ENCODE results near the gene OTUD3. TPM values are rescaled to one million over a fixed set of nuclear protein-coding genes. Genes with fewer than 3 reads are reported as not detected.

OTUD3 gene
- total and polyA plus RNA-seq, 2 experiments from 2014 or later: 3.0 to 9.3 TPM

GRCh38 chr1:19840228-19840627, 42.0 kb upstream of the OTUD3 start:
- no peaks in the 10 kb centered on the region for H4K20me1 ChIP-seq (ENCODE audit: insufficient read depth, poor library complexity, severe bottlenecking)
- no peak for DNase-seq (ENCODE audit: low spot score)
- no peak for TF ChIP-seq EZH2phosphoT487 (IDR thresholded peaks at IDR 0.05; ENCODE audit: low read depth, severe bottlenecking, unreplicated experiment)
- no peak for TF ChIP-seq EZH2 (IDR thresholded peaks at IDR 0.05; ENCODE audit: borderline replicate concordance)
- no peak for TF ChIP-seq CTCF (IDR thresholded peaks at IDR 0.05; ENCODE audit: poor library complexity)
- H3K4me1 ChIP-seq (ENCODE audit: insufficient read depth): no peaks in the 10 kb centered on the region
- no peaks in the 10 kb centered on the region for H3K9me3 ChIP-seq (ENCODE audit: low read depth)
- H3K9me2 ChIP-seq (replicated peaks; ENCODE audit: insufficient read depth): no peaks in the 10 kb centered on the region
- no peaks in the 10 kb centered on the region for H3K27me3 ChIP-seq
- no peak overlapping the region for H3K27ac ChIP-seq
- H3K79me2 ChIP-seq: no peaks in the 10 kb centered on the region
- no peak overlapping the region for H2AFZ ChIP-seq
- no peak overlapping the region for H3K4me2 ChIP-seq
- no peaks in the 10 kb centered on the region for H3K36me3 ChIP-seq (replicated peaks; ENCODE audit: insufficient read depth, low read depth)
- no peak overlapping the region for H3K4me3 ChIP-seq

GRCh38 chr1:19844731-19845495, 37.3 kb upstream of the OTUD3 start:
- DNase-seq (ENCODE audit: low spot score): no peak

GRCh38 chr1:19845555-19845954, 36.6 kb upstream of the OTUD3 start:
- no peaks in the 10 kb centered on the region for H3K9me3 ChIP-seq (ENCODE audit: low read depth)
- H3K27ac ChIP-seq: no peak overlapping the region
- no peaks in the 10 kb centered on the region for H3K79me2 ChIP-seq
- no peak for TF ChIP-seq EZH2phosphoT487 (IDR thresholded peaks at IDR 0.05; ENCODE audit: low read depth, severe bottlenecking, unreplicated experiment)
- no peak for TF ChIP-seq CTCF (IDR thresholded peaks at IDR 0.05; ENCODE audit: poor library complexity)
- no peak for TF ChIP-seq EZH2 (IDR thresholded peaks at IDR 0.05; ENCODE audit: borderline replicate concordance)
- WGBS (ENCODE audit: low lambda C conversion rate, missing lambda C conversion rate): 89% methylated on average over 8 of the region's 8 CpGs
- no peaks in the 10 kb centered on the region for H3K9me2 ChIP-seq (replicated peaks; ENCODE audit: insufficient read depth)
- H3K4me1 ChIP-seq (ENCODE audit: insufficient read depth): no peaks in the 10 kb centered on the region
- no peaks in the 10 kb centered on the region for H3K27me3 ChIP-seq
- no peak overlapping the region for H3K4me3 ChIP-seq
- no peaks in the 10 kb centered on the region for H3K36me3 ChIP-seq (replicated peaks; ENCODE audit: insufficient read depth, low read depth)
- H3K4me2 ChIP-seq: no peak overlapping the region
- DNase-seq (ENCODE audit: low spot score): no peak
- H4K20me1 ChIP-seq (ENCODE audit: insufficient read depth, poor library complexity, severe bottlenecking): no peaks in the 10 kb centered on the region
- H2AFZ ChIP-seq: no peak overlapping the region

More at GRCh38 chr1:19844731-19845495, 37.3 kb upstream of the OTUD3 start:
- no peak for TF ChIP-seq EZH2 (IDR thresholded peaks at IDR 0.05; ENCODE audit: borderline replicate concordance)
- no peak for TF ChIP-seq EZH2phosphoT487 (IDR thresholded peaks at IDR 0.05; ENCODE audit: low read depth, severe bottlenecking, unreplicated experiment)
- TF ChIP-seq CTCF (IDR thresholded peaks at IDR 0.05; ENCODE audit: poor library complexity): no peak
- Histone ChIP-seq H4K20me1 (ENCODE audit: insufficient read depth, poor library complexity, severe bottlenecking) (no peaks in the 10 kb centered on the region), H3K4me3 (no peak overlapping the region), H3K27ac (no peak overlapping the region), H3K9me3 (ENCODE audit: low read depth) (no peaks in the 10 kb centered on the region), H3K79me2 (no peaks in the 10 kb centered on the region), H3K9me2 (replicated peaks; ENCODE audit: insufficient read depth) (no peaks in the 10 kb centered on the region), H3K27me3 (no peaks in the 10 kb centered on the region), H3K4me1 (ENCODE audit: insufficient read depth) (no peaks in the 10 kb centered on the region), H3K4me2 (no peak overlapping the region), H3K36me3 (replicated peaks; ENCODE audit: insufficient read depth, low read depth) (no peaks in the 10 kb centered on the region), H2AFZ (no peak overlapping the region)
- 79% methylated on average over 11 of the region's 11 CpGs for WGBS (ENCODE audit: low lambda C conversion rate, missing lambda C conversion rate)

Data from hepatocyte (in vitro differentiated cells).